IPS DF 19.7 (cell line): ENCODE measurements around the gene FRMD3.
"Not testable (repeated sequence)": the region's sequence is repeated elsewhere in the genome, so short reads cannot be mapped to it uniquely, and the experiment has no call there.

Source experiments
- DNase-seq: peaks from one replicate; pipeline ENCODE4 v3.0.0-alpha.2; 2013; ENCODE audit warnings: low read depth, low spot score

The FRMD3 gene

DNA sequence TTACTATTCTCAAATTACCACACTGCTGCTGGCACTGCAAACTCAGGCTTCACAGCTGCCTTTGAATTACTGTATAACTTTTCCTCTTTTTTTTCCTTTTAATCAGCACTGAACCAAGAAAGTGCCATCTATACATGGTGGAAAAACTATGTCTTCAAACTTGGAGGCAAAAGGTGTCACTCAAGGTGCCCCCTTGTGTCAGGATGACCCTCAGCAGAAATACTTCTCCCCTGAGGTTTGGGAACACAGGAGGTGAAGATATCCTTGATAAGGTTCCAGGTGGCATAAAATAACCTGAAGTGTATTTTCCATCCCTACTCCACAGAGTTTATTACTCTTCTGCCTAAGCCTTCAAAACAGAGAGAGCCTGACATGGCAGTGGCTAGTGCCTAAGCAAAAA is 14.5 kb downstream of the FRMD3 start:
- DNase-seq: no peak

DNA sequence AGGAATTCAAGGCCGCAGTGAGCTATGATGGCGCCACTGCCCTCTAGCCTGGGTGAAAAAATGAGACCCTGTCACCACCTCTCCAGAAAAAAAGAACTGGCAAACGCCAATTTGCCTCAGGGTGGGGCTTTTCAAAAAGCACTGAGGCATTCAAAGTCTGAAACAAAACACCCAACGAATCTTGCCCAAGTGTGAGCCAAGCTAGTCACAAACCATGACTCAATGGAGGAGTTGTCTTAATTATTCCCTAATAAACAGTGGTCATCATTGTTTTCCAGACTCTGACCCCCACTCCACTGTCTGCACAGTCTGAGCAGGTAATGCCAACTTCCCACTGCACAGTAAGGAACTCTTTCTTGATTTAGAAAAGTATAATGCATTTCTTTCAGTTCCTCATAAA is 16.8 kb downstream of the FRMD3 start:
- DNase-seq: no peak

DNA sequence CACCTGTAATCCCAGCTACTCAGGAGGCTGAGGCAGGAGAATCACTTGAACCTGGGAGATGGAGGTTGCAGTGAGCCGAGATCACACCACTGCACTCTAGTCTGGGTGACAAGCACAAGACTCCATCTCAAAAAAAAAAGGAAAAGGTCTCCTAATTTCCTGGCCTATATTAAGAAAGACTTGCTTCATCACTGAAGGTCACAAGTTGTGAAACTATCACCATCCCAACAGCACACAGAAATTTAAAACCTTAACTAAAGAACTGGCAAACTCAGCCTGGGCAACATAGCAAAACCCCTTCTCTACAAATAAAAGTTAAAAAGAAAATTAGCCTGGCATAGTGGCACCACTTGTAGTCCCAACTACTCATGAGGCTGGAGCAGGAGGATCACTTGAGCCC is 17.2 kb downstream of the FRMD3 start:
- DNase-seq: no peak

DNA sequence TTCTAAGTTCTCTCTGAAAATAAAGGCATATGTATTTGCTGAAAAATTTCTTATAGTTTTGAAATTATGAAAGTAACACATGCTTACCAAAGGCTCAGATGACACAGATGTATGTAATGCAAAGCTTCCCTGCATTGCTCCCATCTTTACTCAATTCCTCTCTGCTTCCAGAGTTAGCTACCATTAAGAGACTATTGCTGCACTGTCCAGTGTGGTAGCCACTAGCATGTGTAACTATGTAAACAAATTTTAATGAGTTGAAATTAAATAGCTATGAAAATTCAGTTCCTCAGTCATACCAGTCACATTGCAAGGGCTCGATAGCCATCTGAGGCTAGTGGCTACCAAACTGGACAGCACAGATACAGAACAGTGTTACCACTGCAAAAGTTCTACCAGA is 17.9 kb downstream of the FRMD3 start:
- no peak for DNase-seq

DNA sequence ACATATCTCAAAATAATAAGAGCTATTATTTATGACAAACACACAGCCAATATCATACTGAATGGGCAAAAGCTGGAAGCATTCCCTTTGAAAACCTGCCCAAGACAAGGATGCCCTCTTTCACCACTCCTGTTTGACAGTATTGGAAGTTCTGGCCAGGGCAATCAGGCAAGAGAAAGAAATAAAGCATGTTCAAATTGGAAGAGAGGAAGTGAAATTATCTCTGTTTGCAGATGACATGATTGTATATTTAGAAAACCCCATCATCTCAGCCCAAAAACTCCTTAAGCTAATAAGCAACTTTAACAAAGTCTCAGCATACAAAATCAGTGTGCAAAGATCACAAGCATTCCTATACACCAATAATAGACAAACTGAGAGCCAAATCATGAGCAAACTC is 20.2 kb downstream of the FRMD3 start:
- not testable (repeated sequence) for DNase-seq

DNA sequence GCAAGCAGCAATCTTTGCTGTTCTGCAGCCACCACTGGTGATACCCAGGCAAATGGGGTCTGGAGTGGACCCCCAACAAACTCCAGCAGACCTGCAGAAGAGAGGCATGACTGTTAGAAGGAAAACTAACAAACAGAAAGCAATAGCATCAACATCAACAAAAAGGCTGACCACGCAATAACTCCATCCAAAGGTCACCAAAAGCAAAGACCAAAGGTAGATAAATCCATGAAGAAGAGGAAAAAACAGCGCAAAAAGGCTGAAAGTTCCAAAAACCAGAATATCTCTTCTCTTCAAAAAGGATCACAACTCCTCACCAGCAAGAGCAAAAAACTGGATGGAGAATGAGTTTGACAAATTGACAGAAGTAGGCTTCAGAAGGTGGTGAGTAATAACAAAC is 23.4 kb downstream of the FRMD3 start:
- no peak for DNase-seq

DNA sequence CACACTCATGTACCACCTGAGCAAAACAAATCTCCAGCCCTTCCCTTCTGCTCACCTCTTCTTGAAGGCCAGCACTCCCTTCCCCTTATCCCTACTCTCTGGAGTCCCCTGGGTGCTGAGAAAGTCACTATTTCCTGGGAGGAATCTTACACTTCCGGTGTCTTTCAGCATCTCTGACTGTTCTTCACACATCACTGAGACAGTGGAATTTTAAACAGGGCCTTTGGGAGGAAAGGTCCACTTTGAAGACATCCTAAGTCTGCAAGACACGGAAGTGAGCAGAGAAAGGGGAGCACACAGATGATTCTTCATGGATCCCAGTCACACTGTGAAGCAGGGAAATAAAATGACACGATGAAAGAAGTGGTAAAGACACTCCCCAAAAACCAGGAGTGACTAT is 25.6 kb downstream of the FRMD3 start:
- no peak for DNase-seq

DNA sequence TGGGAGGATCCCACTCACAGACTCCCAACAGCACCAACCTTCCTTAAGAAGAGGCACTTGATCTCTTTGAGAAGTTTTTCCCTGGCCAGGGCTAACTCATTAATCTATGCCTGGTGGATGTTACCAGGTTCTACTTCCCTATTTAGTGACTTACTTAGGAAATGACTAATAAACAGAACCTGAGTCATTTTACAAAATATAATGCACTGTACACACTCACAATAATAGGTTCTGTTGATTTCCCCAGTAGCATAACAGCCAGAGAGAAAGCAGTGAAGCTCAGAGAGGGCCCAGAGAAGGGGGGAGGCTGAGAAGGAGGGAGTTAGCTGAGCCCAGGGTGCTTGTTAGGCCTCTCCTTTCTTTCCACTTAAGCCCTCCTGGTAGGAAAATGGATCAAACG is 27.1 kb downstream of the FRMD3 start:
- no peak for DNase-seq

DNA sequence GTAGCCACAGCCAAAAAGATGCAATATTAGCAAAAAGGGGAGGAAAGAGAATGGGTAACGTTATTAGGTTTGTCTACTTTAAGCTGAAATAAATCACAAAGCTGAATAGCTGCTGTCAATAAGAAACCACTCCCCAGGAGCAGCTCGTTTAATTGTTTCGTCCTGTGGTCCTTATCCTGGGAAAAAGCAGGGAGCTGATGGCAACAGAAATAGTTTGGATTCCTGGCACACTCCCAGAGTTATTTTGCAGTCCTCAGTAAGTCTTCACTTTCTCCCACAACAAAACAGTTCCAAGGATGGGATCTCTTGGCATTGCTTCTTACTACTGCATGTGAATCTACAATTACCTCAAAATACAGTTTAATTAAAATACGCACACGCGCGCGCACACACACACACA is 28.8 kb downstream of the FRMD3 start:
- DNase-seq: no peak

DNA sequence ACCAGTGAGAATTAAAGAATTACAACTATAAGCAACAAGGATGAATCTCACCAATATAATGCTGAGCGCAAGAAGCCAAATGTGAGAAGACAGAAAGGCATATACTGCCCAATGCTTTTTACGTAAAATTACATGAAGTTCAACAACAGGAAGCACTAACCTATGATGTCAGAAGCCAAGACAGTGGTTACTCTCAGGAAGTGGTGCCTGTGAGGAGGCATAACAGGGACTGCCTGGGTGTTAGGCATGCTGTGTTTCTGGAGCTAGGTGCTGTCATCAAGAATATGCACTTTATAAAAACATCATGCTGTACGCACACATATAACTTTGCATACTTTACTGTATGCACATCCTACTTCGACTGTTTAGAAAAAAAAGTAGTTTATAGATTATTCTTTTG is 30.1 kb downstream of the FRMD3 start:
- no peak for DNase-seq

DNA sequence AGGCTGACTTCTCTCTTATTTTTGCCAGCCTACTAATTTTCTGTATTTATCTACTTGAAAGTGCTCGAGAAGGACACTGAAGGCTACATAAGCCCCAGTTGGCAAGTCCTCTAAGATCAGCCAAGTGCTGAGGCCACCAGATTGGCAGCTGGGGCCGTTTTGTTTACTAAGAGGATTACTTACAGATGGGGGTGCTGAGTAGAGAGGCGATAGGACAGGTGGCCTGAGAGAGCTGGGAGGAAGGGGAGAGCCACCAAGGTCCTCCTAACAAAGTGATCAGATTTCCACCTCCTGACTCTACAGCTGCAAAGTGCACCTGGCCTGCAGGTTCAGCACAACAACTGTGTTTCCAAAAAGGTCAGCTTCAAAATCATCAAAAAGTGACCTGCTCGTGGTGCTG is 32.9 kb downstream of the FRMD3 start:
- no peak for DNase-seq

DNA sequence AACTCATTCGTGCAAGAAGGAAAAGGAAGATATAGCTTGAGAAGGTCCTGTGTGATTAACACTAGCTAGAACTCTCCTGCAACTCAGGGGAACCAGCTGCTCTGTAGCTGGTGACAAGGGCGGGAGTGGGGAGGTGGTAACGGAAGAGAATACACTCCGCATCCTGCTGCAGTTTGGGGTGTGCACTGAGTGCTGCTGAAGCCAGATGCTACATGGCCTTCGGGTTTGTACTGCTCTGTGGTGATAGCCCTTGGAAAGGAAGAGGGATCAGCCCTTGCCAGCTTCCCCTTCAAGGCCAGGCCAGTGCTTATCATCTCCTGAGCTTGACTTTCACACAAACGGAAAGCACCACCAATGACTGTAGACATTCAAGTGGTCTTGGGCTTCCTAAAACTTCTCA is 34.3 kb downstream of the FRMD3 start:
- no peak for DNase-seq

DNA sequence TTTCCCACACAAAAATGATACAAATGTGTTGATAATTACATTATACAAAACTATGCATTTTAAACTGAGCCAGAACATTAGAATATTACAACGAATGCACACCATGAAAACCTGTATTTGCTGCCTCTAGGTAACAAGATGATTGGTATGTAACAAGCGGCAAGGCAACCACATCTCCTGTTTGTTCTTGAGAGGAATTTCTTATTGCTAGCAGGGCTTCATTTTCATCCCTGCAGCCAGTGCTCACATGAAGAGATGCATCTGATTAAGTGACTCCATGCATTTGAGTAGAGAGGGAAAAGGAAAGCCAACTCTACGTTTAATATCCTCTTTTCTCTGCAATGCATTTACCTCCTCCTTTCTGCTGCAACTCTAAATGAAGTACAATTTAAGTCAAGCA is 36.6 kb downstream of the FRMD3 start:
- no peak for DNase-seq

DNA sequence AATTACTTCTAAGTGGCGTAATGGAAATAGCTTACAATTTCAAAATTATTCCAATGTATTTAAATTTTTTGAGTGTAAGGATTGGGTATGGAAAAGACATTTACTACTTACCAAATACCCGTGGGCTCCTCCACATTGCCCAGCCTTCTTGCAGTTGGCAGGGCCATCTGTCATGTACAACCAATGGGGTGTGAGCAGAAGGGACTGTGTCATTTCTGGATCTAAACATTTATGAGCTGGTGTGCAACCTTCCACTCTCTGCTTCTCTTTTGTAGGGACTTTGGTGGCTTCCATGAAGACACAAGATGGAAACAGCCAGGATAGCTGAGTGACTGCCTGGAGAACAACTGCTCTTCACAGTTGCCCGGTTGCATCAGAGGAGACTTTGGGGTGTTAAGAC is 40.8 kb downstream of the FRMD3 start:
- DNase-seq: no peak

DNA sequence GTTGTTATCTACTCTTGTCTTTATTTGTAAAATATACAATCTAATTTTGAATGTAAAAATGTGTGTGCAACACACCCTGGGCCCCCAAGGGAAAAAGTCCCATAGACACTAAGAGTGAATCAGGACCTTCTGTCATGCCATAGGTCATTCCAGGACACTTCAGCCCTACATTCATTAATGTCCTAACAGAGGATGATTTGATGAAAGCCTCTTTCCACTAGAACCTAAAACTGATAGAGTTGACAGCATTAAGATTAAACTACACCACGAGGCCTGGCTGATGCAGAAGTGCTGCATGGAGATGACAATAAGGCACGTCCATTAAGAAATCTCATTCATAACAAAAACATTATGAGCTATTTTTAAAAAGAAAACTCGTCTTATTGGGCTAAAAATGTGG is 46.2 kb downstream of the FRMD3 start:
- DNase-seq: no peak

DNA sequence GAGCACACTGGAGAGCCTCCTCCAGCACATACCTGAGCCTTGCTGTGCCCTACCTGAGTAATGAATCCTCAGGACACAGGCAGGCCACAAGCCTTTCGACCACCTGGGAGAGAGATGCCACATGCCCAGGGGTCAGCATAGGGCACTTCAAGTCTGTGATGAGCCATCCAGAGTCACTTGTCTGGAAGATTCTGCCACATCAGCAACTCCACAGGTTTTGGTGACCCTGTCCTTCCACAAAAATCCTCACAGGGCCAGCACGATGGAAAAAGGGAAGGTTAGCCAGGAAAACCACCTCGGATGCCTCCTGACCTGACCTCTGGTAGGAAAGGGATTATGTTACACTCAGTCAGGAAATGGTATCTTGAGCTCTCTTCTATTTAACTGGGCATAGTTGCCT is 46.8 kb downstream of the FRMD3 start:
- DNase-seq: no peak

DNA sequence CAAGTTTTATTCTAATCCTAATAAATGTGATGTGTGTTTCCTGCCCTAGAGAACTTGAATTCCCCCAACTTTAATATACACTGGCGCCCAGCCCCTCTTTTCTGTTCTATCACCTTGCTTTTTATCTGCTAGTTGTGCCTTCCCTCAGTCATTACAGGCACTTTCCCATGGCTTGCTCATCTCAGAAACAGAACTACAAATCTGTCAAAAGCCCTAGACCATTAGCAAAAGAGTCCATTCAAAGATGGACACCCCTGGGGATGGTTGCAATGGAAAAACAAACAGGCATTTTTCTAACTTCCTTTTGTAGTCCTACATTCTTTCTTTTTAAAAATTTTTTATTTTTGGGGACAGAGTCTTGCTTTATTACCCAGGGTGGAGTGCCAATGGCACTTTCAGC is 48.2 kb downstream of the FRMD3 start:
- DNase-seq: no peak

DNA sequence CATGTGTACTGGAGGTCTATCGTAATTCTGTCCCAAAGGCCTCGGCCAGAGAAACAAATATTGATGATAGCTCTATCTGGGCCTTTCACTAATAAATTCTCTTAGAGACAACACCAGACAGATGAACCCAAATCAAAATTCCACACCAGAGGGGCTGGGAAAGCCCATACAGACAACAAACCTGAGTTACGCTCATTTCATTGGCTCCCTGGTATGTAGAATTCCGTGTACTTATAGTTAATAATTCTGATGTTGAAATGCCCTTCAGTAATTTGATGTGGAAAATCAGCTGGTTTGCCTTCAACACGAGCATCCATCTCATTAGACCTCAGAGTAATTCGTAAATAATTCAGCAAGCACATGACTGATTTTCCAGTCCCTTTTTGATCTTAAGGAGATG is 53.2 kb downstream of the FRMD3 start:
- DNase-seq: no peak

DNA sequence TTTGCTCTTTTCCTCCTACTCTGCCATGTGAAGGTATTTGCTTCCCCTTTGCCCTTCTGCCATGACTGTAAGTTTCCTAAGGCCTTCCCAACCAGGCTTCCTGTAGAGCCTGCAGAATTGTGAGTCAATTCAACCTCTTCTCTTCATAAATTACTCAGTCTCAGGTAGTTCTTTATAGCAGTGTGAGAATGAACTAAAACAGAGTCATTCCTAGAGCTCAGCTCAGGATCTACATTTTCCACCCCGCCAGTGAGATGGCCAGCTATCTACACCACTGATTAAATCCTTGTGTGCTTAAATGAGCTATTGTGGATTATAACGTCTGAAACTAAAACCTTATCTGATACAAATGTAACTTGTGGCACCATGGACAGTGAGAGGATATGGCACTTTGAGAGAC is 55.0 kb downstream of the FRMD3 start:
- no peak for DNase-seq

DNA sequence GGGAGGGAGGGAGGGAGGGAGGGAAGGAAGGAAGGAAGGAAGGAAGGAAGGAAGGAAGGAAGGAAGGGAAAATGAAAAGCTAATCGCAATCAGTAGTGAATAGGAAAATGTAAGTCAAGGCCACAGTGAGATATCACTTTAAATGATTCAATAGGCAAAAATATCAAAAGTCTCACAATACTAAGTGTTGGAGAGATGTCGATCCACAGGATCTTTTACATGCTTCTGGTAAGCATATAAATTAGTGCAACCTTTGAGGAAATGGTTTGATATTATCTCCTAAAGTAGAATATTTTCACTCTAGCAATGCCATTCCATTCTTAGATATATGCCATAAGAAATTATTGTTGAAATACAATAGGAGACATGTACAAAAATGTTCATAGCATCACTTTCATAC is 58.4 kb downstream of the FRMD3 start:
- DNase-seq: no peak

DNA sequence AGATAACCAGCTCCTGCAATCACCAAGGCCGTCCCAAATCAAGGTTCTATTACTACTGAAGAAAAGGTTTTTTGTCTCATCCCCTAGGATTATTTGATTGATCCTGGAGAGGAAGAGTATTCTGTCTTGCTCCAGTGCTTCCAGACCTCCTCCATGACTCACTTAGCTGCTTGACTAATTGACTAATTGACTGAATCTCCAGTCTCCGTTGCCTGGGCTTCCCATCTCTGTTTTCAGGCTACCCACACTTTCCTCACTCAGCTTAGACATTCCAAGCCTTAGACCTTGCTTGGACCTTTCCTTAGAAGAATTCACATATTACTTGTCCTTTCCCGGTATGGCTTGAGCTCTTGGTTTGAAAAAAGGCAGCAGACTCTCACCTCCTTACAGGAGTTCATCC is 60.6 kb downstream of the FRMD3 start:
- DNase-seq: no peak

DNA sequence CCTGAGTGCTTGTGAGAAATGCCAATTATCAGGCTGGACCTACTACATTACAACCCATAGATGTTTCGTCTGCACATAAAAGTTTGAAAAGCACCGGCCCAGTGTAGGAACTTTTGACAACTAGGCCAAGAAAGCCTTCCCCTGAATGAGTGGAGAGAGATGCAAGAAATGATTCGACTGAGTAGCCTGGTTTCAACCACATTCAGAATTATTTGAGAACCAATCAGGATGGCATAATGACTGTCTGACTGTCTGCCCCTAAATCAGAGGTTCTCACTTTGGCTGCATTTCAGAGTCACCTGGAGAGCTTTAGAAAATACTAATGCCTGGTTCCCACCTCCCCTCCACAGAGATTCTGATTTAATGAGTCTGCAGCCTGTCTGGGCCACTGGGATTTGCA is 61.1 kb downstream of the FRMD3 start:
- no peak for DNase-seq

DNA sequence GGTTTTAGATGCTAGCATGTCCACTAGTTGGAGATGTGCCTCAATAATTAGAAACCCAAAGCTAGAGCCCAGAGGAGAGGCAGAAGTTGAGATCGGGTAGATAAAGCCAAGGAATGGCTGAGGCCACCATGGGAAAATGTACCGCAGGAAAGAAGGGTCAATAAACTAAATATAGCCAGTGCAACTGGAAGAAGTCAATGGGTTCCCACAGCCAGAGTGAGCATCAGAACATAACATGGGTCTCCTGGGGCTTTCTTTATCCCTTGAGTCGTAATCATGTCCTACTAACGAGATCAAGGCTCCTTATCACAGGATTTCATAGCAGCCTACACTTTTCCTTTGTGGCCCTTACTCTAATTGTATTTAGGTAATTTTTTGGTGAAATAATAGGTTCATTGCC is 61.7 kb downstream of the FRMD3 start:
- DNase-seq: no peak

DNA sequence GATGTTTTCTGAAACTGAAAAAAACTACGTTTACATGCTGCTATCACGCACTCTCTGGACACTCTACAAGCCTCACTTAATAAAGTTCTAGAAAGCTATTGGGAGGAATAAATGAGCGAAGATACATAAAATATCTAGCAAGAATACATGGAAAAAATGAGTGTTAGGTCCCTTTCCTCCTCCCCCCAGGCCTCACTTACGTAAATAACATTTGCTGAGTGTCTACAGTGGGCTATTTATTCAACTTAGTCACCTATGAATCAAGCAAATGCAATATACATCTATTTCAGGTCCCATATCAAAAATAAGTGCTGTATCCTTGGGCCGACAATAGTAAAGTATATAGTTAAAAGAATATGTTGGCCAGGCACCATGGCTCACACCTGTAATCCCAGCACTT is 62.5 kb downstream of the FRMD3 start:
- no peak for DNase-seq

DNA sequence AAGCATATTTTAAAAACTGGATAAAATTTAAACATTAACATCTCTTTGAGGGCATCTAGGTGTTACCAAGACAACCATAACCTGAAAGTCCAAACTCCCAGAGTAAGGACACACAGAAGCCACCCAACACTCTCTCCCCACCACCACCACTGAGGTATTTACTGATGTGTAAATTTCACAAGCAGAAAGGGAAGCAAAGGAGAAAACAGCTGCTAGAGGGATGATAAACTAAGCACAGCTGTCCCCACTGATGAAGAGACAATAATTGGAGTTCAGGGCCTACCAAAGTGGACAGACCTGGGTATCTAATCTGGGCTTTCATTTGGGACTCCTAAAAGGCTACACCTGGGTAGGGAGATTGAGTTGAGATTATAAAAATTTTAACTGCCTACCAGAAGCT is 63.6 kb downstream of the FRMD3 start:
- no peak for DNase-seq
